ENCODE measurements around the gene LRRC4C. TPM values are rescaled to one million over a fixed set of nuclear protein-coding genes. Genes with fewer than 3 reads are reported as not detected.
A peak's percentile ranks its signal among the peaks of the same experiment; 100 is the strongest.

Gene LRRC4C
- total RNA-seq, 1 donor from 2014 or later, result 1.2 TPM

- DNase-seq (ENCODE audit: low spot score), result peak; percentile 1
Observed at GRCh38 chr11:40506226-40506625, 953.2 kb downstream of the LRRC4C start.

- no peak for DNase-seq (ENCODE audit: low spot score)
Observed at GRCh38 chr11:40491341-40491740, 968.1 kb downstream of the LRRC4C start.

- no peak for DNase-seq (ENCODE audit: low spot score)
Observed at GRCh38 chr11:40467771-40468170, 991.7 kb downstream of the LRRC4C start.

GRCh38 chr11:40445391-40445790 is 1014.1 kb downstream of the LRRC4C start:
- DNase-seq (ENCODE audit: low spot score), result no peak

- no peak for DNase-seq (ENCODE audit: low spot score)
Observed at GRCh38 chr11:40444151-40444550, 1015.3 kb downstream of the LRRC4C start.

GRCh38 chr11:40435344-40435743 is 1024.1 kb downstream of the LRRC4C start:
- no peak for DNase-seq (ENCODE audit: low spot score)

GRCh38 chr11:40434926-40435325 is 1024.5 kb downstream of the LRRC4C start:
- no peak for DNase-seq (ENCODE audit: low spot score)

GRCh38 chr11:40432358-40432757 is 1027.1 kb downstream of the LRRC4C start:
- DNase-seq (ENCODE audit: low spot score), result no peak

GRCh38 chr11:40425168-40425567 is 1034.3 kb downstream of the LRRC4C start:
- no peak for DNase-seq (ENCODE audit: low spot score)

GRCh38 chr11:40421208-40421981 is 1038.1 kb downstream of the LRRC4C start:
- no peak for DNase-seq (ENCODE audit: low spot score)

- DNase-seq (ENCODE audit: low spot score), result no peak
Observed at GRCh38 chr11:40417627-40418026, 1041.8 kb downstream of the LRRC4C start.

- DNase-seq (ENCODE audit: low spot score), result no peak
Observed at GRCh38 chr11:40407355-40407754, 1052.1 kb downstream of the LRRC4C start.

- DNase-seq (ENCODE audit: low spot score), result peak; percentile 16
Observed at GRCh38 chr11:40405614-40406013, 1053.8 kb downstream of the LRRC4C start.

GRCh38 chr11:40403321-40403720 is 1056.1 kb downstream of the LRRC4C start:
- no peak for DNase-seq (ENCODE audit: low spot score)

GRCh38 chr11:40401132-40401853 is 1058.2 kb downstream of the LRRC4C start:
- no peak for DNase-seq (ENCODE audit: low spot score)

GRCh38 chr11:40397141-40397540 is 1062.3 kb downstream of the LRRC4C start:
- no peak for DNase-seq (ENCODE audit: low spot score)

GRCh38 chr11:40393511-40393910 is 1065.9 kb downstream of the LRRC4C start:
- no peak for DNase-seq (ENCODE audit: low spot score)

- no peak for DNase-seq (ENCODE audit: low spot score)
Observed at GRCh38 chr11:40391679-40392078, 1067.8 kb downstream of the LRRC4C start.

- no peak for DNase-seq (ENCODE audit: low spot score)
Observed at GRCh38 chr11:40388097-40388818, 1071.2 kb downstream of the LRRC4C start.

GRCh38 chr11:40387240-40387980 is 1072.0 kb downstream of the LRRC4C start:
- no peak for DNase-seq (ENCODE audit: low spot score)

GRCh38 chr11:40384991-40385390 is 1074.5 kb downstream of the LRRC4C start:
- peak; percentile 13 for DNase-seq (ENCODE audit: low spot score)

- no peak for DNase-seq (ENCODE audit: low spot score)
Observed at GRCh38 chr11:40381481-40381880, 1078.0 kb downstream of the LRRC4C start.

Data from umbilical cord (tissue), 2 donors.